HG02798 (cell line): ENCODE measurements around the gene ATP6V1B1.
"Not testable (repeated sequence)": the region's sequence is repeated elsewhere in the genome, so short reads cannot be mapped to it uniquely, and the experiment has no call there.

ENCODE experiments used
- ATAC-seq: cut with Tn5 transposase; IDR thresholded peaks from one replicate; pipeline ENCODE4 v1.9.1; 2021; ENCODE audit warnings: mild to moderate bottlenecking; ENCODE audit not compliant: unreplicated experiment, poor library complexity

The ATP6V1B1 gene

DNA sequence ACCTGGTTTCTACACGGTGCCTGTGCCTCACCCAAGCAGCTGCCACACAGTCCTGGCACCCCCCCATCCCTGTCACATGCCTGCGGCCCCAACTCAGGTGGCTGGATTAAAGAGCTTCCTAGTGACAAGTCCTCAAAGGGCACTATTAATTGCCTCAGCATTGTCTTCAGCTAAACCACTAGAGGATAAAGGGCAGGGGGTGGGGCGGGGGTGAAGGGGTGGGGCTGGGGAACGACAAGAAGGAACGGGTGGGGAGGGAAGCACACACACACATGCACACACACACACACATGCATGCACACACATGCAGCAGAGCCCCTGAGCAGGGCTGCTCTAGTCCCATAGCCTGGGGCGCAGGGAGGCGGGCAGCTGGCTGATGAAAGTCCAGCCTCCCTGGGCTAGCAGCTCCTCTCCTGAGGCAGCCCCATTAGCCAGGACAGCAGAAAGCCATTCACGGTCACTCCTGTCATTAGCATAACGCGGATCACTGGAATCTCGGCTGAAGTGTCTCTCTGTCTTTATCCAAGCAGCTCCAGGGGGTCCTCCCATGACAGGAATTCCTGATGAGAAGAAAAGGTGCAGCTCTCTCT, 66.4 kb downstream of the ATP6V1B1 start:
- ATAC-seq = no peak

DNA sequence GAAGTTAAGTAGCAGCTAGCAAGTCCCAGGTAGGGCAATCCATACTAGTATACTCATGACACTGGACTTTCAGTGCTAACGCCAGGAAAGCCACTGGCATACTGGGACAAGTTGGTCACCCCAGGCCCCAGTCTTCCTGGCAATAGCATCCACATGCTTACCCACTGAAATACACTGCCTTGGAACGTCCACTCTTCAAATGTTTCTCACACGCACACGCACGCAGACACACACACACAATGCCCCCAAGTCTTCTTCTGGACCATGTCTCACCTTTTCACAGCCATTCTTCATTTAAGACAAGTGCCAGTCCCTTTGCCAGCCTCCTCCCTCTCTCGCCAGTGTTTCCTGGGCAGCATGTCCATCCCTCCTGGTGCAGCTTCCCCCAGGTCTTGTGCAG, 67.7 kb downstream of the ATP6V1B1 start:
- no peak for ATAC-seq

DNA sequence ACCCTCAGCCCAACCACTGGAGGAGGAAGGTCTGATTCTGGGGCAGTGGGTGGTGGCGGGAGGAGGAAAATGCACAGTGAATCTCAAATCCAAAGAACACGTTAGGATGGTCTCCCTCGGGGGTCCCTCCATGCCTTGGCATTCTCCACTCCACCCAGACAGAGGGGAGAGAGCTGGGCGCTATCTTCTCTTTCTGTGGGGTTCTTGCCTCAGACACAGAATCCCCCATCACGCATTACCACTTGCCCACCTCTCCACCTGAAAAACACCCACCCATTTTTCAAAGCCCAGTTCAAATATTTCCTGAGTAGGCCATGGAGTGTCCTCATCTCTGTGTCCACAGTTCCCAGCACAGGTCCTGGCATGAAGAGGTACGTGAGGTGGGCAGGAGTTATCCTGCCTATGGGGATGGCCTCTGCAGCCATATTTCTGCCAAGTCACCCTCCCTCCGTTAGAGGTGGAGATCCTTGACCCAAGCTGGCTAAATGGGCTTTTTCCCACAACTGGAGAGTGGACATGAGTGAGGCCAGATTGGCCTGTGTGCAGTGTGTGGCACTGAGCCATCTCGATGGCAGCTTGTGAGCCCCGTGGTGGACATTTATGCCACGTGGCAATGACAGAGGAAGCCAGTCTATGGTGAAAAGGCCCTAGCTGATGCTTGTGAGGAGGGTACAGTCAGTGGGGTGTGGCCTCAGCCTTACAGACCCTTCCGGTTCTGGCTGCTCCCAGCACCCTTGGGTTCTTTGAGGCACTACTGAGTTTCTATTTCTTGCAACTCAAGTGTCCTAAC, 68.5 kb downstream of the ATP6V1B1 start:
- no peak for ATAC-seq

DNA sequence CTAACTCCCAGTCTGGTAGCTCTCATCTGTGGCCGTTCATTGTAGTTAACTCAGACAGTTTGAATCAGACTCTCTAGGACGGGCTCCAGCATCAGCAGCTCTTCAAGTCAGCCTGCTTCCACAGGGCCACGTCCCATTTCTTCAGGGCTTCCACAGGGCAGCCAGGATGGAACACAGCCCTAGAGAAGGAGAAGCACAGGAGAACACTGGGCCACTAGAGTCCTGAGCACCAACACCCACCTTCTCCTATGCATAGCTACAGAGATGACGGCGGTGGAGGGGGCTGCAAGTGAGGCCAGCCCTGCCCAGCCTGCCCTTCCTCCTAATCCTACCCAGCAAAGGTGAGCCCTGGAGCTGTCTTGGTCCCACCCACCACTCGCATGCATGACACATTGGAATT, 69.2 kb downstream of the ATP6V1B1 start:
- ATAC-seq = no peak

DNA sequence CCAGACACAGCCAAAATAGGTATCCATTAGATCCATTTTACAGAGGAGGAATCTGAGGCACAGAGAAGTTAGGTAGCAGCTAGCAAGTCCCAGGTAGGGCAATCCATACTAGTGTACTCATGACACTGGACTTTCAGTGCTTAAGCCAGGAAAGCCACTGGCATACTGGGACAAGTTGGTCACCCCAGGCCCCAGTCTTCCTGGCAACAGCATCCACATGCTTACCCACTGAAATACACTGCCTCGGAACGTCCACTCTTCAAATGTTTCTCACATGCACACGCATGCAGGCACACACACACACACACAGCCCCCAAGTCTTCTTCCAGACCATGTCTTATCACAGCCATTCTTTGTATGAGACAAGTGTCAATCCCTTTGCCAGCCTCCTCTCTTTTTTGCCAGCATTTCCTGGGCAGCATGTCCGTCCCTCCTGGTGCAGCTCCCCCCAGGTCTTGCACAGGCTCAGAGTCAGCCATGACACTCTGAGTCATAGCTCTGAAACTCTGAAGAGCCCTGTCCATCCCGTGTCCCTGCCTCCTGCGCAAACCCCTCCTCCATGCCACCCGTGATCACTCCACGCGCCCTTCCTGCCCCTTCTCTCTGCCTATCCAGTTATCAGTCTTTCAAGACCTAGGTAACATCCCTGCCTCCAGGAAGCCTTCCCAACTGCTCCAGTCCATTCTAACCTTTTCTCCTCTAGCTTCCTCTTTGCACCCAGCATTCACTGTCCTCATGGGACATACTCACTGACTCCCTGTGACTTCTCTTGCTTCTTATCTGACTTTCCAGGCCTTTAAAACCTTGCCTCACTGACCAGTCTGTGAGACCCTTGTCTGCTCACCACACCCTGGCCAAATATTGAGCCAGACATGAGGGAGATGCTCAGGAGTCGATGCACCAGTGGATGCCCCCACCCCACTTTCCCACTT, 69.8 kb downstream of the ATP6V1B1 start:
- ATAC-seq = no peak

DNA sequence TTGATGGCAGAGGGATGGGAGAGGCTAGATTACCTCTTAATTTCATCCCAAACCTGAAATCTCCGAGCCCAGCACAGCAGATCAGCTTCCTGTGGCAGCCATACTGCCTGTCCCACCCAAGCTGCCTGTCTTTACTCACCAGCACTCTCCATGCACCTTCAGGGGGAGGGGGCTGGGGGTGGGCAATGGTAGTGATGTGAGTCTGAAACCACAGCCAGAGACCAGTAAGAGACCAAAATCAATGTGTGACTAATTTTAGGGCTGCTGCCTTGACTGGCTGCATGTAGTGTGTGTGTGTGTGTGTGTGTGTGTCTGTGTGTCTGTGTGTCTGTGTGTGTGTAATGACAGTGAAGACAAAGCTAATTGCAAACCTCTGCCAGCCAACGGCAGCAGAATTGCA, 70.6 kb downstream of the ATP6V1B1 start:
- no peak for ATAC-seq

DNA sequence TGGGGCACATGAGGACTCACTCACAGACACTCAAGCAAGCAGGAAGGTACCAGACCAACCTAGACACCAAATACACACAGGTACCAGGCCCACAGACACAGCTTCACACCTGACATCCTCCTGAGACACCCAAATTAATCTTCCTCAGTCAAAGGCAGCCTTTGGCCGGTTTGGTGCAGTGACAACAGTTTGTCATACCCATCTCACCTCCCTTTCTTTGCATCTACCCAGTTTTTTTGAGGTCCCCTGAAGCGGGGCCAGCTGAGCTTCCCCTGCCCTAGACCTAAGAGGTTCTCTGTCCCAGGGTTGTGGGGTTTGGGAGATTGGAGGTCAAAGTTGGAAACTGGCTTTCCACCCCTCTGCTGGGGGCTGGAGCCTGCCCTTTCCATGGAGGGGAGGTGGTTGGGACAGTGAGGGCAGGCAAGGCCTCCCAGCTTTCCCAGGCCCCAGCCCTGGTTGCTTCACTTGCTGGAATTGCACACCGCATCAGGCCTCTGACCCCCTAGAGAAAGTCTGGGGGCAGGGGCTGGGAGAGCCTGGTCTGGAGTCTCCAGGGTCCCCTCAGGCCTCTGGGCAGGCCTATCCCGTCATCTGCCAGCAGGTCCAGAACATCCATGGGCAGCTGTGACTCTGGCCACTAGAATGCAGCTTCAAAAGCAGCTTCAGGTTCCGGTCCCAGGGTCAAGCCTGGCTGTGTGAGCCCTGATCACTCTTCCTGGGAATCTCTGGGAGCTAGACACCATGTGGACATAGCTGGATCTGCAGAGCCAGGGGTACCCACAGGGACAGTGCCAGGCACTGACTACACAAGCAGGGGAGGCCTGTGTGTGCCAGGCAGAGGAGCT, 71.5 kb downstream of the ATP6V1B1 start:
- no peak for ATAC-seq

DNA sequence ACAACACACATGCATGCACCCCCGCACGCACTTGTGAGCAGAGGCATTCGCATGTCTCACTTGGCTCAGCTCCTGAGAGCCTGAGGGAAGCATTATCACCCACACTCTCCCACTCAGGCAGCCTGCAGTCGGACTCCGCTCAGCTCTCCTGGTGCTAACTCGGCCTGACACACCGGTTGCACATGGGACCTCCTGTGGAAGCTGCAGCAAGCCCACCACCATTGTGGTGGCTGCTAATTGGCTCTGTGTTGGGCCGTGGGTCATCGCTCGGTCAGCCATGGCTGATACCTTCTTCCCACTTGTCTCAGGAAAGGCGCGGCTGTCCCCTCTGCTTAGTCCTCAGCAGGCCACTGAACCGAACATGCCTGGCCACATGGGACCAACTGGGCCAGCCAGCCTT, 72.6 kb downstream of the ATP6V1B1 start:
- no peak for ATAC-seq

DNA sequence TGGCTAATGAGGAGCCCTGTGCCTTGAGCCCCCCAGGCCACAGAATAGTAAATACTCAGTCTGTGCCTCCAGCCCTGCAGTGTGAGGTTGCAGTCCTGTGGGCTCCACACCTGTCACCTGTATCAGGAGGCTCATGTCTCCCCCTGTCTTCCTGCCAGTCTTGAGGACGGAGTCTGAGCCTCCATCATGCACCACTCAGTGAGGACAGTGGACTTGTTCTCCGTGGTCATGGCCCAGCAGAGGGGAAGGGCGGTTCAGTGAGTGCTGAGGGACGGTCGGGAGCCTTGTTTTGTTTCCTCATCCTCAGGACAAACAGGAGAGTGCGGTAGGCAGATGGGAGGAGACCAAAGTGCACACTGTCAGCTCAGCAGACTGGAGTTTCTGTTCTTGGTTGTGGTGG, 76.1 kb downstream of the ATP6V1B1 start:
- ATAC-seq = not testable (repeated sequence)
